Endothelial cell of umbilical vein (primary cell): ENCODE results near the gene TMEM233. TPM values are rescaled to one million over a fixed set of nuclear protein-coding genes. Genes with fewer than 3 reads are reported as not detected.

Experiments
- BruUV-seq: library from RNA; stranded (reverse); fragments of 400-500 nt; replicated peaks from 2 replicates; lab custom pipeline; 2021; lab: Mats Ljungman, UMichigan
- CTCF ChIA-PET: fragments of 300-600, 350-600 bp; sonication (Branson Sonifier 250); formaldehyde crosslinking; loops from one replicate; lab custom pipeline; 2021; ENCODE audit warnings: antibody characterized with exemption, inconsistent platforms; lab: Charles Lee
- POLR2A ChIA-PET: fragments of 300-600, 350-600 bp; sonication (Branson Sonifier 250); formaldehyde crosslinking; loops from one replicate; lab custom pipeline; 2021; ENCODE audit warnings: antibody characterized with exemption, inconsistent platforms; lab: Charles Lee
- DNase-seq: peaks from one replicate; pipeline ENCODE4 v3.0.0-alpha.2; 2011; ENCODE audit warnings: low read depth, low spot score
- FAIRE-seq: peaks from 2 replicates; lab custom pipeline; 2011; peaks lifted over from hg19 to GRCh38; lab: Jason Lieb, UNC
- H2AFZ ChIP-seq: 2 replicates; pipeline ENCODE4 v1.6.0; 2012; ENCODE audit warnings: low read depth, low read length, control low read depth, inconsistent platforms
- H3K27ac ChIP-seq: 2 replicates; pipeline ENCODE4 v1.5.1; 2011; ENCODE audit warnings: low read depth, mild to moderate bottlenecking, control low read depth, low read length, moderate library complexity; ENCODE audit not compliant: insufficient read depth
- H3K27me3 ChIP-seq, 2 experiments: 2 replicates each; pipeline versions ENCODE4 v1.6.0 to v1.6.1; 2011; ENCODE audit warnings: low read length in 2 of 2, mixed read lengths in 1 of 2; ENCODE audit not compliant: control insufficient read depth in 2 of 2, insufficient read depth in 2 of 2
- H3K36me3 ChIP-seq, 2 experiments: 2 replicates in 1 of 2; 3 replicates in 1 of 2; pipeline ENCODE4 v1.5.1; 2011; ENCODE audit warnings: low read length in 2 of 2, mild to moderate bottlenecking in 1 of 2, moderate library complexity in 1 of 2; ENCODE audit not compliant: control insufficient read depth in 2 of 2, insufficient read depth in 2 of 2; ENCODE audit errors: extremely low read depth in 1 of 2
- H3K4me1 ChIP-seq: 3 replicates; pipeline ENCODE4 v1.5.1; 2011; ENCODE audit warnings: mild to moderate bottlenecking, low read length; ENCODE audit not compliant: control insufficient read depth, insufficient read depth; ENCODE audit errors: extremely low read depth
- H3K4me2 ChIP-seq: 2 replicates; pipeline ENCODE4 v1.6.1; 2011; ENCODE audit warnings: low read length, control low read depth, mixed read lengths; ENCODE audit not compliant: insufficient read depth
- H3K4me3 ChIP-seq, 3 experiments: fragments of 200-600 bp in 1 of 3; sonication (generic), shearing (Covaris generic) in 1 of 3; replicated peaks in 1 of 3; 2 replicates each; pipeline ENCODE4 v1.5.1; 2011 to 2016; ENCODE audit warnings: control low read depth in 3 of 3, low read length in 3 of 3, mild to moderate bottlenecking in 2 of 3, inconsistent platforms in 1 of 3, low read depth in 1 of 3, moderate library complexity in 1 of 3; ENCODE audit not compliant: insufficient read depth in 1 of 3
- H3K79me2 ChIP-seq: 2 replicates; pipeline ENCODE4 v1.6.0; 2012; ENCODE audit warnings: low read length, inconsistent platforms; ENCODE audit not compliant: control insufficient read depth, insufficient read depth
- H3K9ac ChIP-seq: replicated peaks from 2 replicates; pipeline ENCODE3; 2011; ENCODE audit warnings: low read length, control low read depth; ENCODE audit not compliant: insufficient read depth; ENCODE audit errors: extremely low read depth
- H3K9me1 ChIP-seq: replicated peaks from 3 replicates; pipeline ENCODE4 v1.6.0; 2011; ENCODE audit warnings: mild to moderate bottlenecking, low read length; ENCODE audit not compliant: control insufficient read depth, insufficient read depth; ENCODE audit errors: extremely low read depth
- H3K9me3 ChIP-seq: replicated peaks from 2 replicates; pipeline ENCODE4 v1.5.1; 2012; ENCODE audit warnings: low read length, inconsistent platforms; ENCODE audit not compliant: control insufficient read depth, insufficient read depth
- H4K20me1 ChIP-seq: replicated peaks from 2 replicates; pipeline ENCODE3; 2011; ENCODE audit warnings: mild to moderate bottlenecking, low read length; ENCODE audit not compliant: control insufficient read depth, insufficient read depth; ENCODE audit errors: extremely low read depth
- EZH2 ChIP-seq: IDR thresholded peaks from 2 replicates; pipeline ENCODE4 v1.6.1; 2012; ENCODE audit warnings: borderline replicate concordance, low read depth, mild to moderate bottlenecking, moderate library complexity, low read length, inconsistent platforms; ENCODE audit not compliant: severe bottlenecking
- FOS ChIP-seq: IDR thresholded peaks from 2 replicates; pipeline ENCODE4 v1.6.1; 2011; ENCODE audit warnings: mild to moderate bottlenecking, low read length, moderate library complexity, borderline replicate concordance; ENCODE audit not compliant: insufficient read depth
- GATA2 ChIP-seq: IDR thresholded peaks from 2 replicates; pipeline ENCODE4 v1.7.0; 2011; ENCODE audit warnings: low read depth, mild to moderate bottlenecking, moderate library complexity, mixed read lengths, low read length; ENCODE audit not compliant: insufficient read length, insufficient read depth
- JUN ChIP-seq: IDR thresholded peaks from 2 replicates; pipeline ENCODE4 v1.6.1; 2011; ENCODE audit warnings: borderline replicate concordance, low read depth; ENCODE audit not compliant: insufficient read length, insufficient read depth
- MYC ChIP-seq: IDR thresholded peaks from one replicate; pipeline ENCODE4 v1.6.1; 2011; ENCODE audit warnings: mild to moderate bottlenecking, low read depth, low read length
- POLR2A ChIP-seq: IDR thresholded peaks from 2 replicates; pipeline ENCODE4 v1.6.1; 2012; ENCODE audit warnings: low read depth, mild to moderate bottlenecking, control low read depth, low read length
- POLR2AphosphoS5 ChIP-seq: IDR thresholded peaks from 2 replicates; pipeline ENCODE4 v1.6.1; 2012; ENCODE audit warnings: low read depth, mild to moderate bottlenecking, control low read depth, low read length, moderate library complexity; ENCODE audit not compliant: insufficient read depth
- dilution Hi-C: fragments of 300-500 bp; cut with MboI; formaldehyde crosslinking; loops from one replicate; pipeline ENCODE4 v1.15.0; 2019; ENCODE audit warnings: low sequenced_read_pairs; ENCODE audit not compliant: extremely low pct_ligation_motif_present
- intact Hi-C: fragments of 100-400 bp; cut with micrococcal nuclease; formaldehyde crosslinking; loops from one replicate; pipeline ENCODE4 v1.10.0; 2022
- polyA plus RNA-seq, 4 experiments: library from polyadenylated mRNA; depleted of rRNA in 3 of 4; stranded (reverse) in 3 of 4; unstranded in 1 of 4; fragments of >200 nt; gene quantifications; 2 replicates each; pipeline versions ENCODE4 v1.2.1 to v1.2.3, GENCODE V29; 2011 to 2012; ENCODE audit warnings: missing spikeins in 1 of 4
- total RNA-seq: library from RNA; stranded (reverse); gene quantifications from 2 replicates; pipeline ENCODE4 v1.2.3, GENCODE V29; 2021
- TF ChIP-seq, protein P1 (sequence below), 2 donors: IDR thresholded peaks; 1 replicate in 1 of 2; 2 replicates in 1 of 2; pipeline ENCODE4 v1.5.1; 2011; ENCODE audit warnings: low read length in 2 of 2, mild to moderate bottlenecking in 2 of 2, moderate library complexity in 2 of 2, control low read depth in 1 of 2, inconsistent platforms in 1 of 2, low read depth in 1 of 2; ENCODE audit not compliant: insufficient read depth in 1 of 2; ENCODE audit errors: extremely low read depth in 1 of 2
- TF ChIP-seq, protein P2 (sequence below): IDR thresholded peaks from 2 replicates; pipeline ENCODE4 v1.6.1; 2011; ENCODE audit not compliant: insufficient read depth, insufficient read length

The TMEM233 gene
- total and polyA plus RNA-seq, 2 donors (not counting 3 experiments of a cell fraction or from before 2014, with no cell fraction given): 0.01 TPM; not detected in 1

DNA sequence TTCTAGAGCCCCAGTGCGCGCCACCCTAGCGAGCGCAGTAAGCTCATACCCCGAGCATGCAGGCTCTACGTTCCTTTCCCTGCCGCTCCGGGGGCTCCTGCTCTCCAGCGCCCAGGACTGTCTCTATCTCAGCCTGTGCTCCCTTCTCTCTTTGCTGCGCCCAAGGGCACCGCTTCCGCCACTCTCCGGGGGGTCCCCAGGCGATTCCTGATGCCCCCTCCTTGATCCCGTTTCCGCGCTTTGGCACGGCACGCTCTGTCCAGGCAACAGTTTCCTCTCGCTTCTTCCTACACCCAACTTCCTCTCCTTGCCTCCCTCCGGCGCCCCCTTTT, 791 bp downstream of the TMEM233 start:
- Histone ChIP-seq H3K4me2 (peak overlapping the region; percentile 3), H3K9me1 (no peaks in the 10 kb centered on the region), H3K9ac (no peak overlapping the region), H4K20me1 (no peaks in the 10 kb centered on the region), H3K36me3 (no peaks in the 10 kb centered on the region), H3K4me1 (peaks cover 25% of the 10 kb centered on the region), H3K79me2 (no peaks in the 10 kb centered on the region), H2AFZ (peak overlapping the region; percentile 41), H3K9me3 (no peaks in the 10 kb centered on the region), H3K4me3 (peak overlapping the region in 2 of 3 experiments; percentile 27 to 30), H3K27ac (no peak overlapping the region), H3K27me3 (peaks cover 20 to 25% of the 10 kb centered on the region in 2 experiments)
- TF ChIP-seq, protein P1, sequence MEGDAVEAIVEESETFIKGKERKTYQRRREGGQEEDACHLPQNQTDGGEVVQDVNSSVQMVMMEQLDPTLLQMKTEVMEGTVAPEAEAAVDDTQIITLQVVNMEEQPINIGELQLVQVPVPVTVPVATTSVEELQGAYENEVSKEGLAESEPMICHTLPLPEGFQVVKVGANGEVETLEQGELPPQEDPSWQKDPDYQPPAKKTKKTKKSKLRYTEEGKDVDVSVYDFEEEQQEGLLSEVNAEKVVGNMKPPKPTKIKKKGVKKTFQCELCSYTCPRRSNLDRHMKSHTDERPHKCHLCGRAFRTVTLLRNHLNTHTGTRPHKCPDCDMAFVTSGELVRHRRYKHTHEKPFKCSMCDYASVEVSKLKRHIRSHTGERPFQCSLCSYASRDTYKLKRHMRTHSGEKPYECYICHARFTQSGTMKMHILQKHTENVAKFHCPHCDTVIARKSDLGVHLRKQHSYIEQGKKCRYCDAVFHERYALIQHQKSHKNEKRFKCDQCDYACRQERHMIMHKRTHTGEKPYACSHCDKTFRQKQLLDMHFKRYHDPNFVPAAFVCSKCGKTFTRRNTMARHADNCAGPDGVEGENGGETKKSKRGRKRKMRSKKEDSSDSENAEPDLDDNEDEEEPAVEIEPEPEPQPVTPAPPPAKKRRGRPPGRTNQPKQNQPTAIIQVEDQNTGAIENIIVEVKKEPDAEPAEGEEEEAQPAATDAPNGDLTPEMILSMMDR (IDR thresholded peaks at IDR 0.05; ENCODE audit: extremely low read depth in 1 of 2, insufficient read depth in 1 of 2, low read depth in 1 of 2, low read length in 2 of 2): no peak
- no peak for TF ChIP-seq MYC
- no peak for TF ChIP-seq POLR2AphosphoS5
- no peak for TF ChIP-seq POLR2A
- no peak for TF ChIP-seq GATA2
- no peak for TF ChIP-seq JUN
- TF ChIP-seq FOS: no peak
- no peak for TF ChIP-seq EZH2
- TF ChIP-seq, protein P2, sequence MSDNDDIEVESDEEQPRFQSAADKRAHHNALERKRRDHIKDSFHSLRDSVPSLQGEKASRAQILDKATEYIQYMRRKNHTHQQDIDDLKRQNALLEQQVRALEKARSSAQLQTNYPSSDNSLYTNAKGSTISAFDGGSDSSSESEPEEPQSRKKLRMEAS: no peak
- DNase-seq: no peak
- FAIRE-seq: no peak
- ChIA-PET POLR2A (no interaction called here), CTCF (interaction anchor here (0.6 to 3.4 kb wide), 5 partner anchors 10 to 54 kb away, joined by 3 to 13 read pairs (median 4); no protein-coding TSS in a partner anchor)
- dilution Hi-C loops: no loop called here
- intact Hi-C loops: no loop called here
- BruUV-seq: no TSS peak
